ENCODE measurements around the gene TOP1.

GRCh38 chr20:41101660-41102059, 73.0 kb downstream of the TOP1 start:
- TF ChIP-seq POLR2AphosphoS5 (IDR thresholded peaks at IDR 0.05; ENCODE audit: insufficient read depth in 1 of 2, low read depth in 1 of 2) (no peak), CTCF (IDR thresholded peaks at IDR 0.05) (no peak), POLR2A (IDR thresholded peaks at IDR 0.05) (no peak)

All from vagina (tissue), 2 donors.